GM19099 (cell line): ENCODE results near the gene BAG3.

Experiments
- POLR2A ChIP-seq: IDR thresholded peaks from 3 replicates; pipeline ENCODE4 v1.6.1; 2011; ENCODE audit warnings: low read depth; ENCODE audit not compliant: insufficient read length; ENCODE audit errors: extremely low read depth

The BAG3 gene

DNA sequence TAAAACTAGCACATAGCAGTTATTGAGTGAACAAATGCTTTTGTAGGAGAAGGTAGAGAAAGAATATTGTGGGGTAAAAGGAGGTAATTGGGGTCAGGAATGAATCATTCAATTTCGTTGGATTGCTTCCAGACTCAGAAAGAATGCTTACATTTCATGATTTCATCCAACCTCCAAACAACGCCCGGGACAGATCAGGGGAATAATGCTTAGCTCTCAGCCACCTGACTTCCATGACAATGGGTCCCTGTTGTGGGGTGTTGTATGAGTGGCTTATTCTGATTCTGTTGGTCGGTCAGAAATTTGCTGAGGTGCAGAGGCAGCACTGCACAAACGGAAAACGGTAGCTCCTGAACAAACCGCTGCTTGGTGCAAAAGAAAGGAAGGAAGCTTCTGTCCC, 50.7 kb downstream of the BAG3 start:
- no peak for TF ChIP-seq POLR2A

DNA sequence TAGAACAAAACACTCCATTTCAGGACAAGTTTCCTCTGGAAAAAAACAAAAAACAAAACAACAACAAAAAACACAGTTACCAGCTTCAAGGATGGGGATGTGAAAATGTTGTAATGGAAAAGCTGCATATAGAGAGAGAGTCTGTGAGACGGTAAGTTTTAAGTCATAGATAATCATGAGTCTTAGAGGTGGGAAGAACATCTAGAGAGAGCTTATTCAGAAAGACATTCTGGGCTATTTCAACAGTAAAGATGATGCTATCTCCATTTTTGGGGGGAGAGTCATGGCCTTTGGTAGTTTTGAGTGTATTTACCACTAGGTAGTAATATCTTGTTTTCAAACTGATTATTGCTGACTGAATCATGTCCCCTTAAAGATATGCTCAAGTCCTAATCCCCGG, 51.4 kb downstream of the BAG3 start:
- no peak for TF ChIP-seq POLR2A

DNA sequence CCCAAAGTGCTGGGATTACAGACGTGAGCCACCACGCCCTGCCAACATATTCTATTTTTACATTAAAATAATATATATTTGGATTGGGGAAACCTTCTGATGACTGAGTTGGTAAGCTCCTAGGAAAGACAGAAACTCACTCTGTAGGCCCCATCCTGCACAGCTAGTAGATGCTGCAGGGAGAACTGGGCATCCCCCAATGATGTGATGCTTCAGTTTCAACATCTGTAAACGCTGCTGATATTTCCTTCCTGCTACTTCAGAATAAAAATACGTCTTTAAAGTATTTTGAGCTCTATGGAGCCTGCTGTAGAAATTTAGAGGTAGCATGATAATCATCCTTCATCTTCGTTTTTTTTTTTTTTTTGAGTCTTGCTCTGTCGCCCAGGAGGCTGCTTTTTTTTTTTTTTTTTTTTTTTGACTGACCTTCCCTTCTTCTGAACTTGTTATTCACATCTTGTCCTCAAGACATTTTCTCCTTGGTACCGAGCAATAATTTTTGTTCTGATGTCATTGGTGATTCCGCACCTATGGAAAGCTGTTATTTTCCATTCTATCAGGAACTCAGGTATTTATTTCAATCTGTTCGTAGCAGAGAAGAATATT, 52.8 kb downstream of the BAG3 start:
- TF ChIP-seq POLR2A, result no peak

DNA sequence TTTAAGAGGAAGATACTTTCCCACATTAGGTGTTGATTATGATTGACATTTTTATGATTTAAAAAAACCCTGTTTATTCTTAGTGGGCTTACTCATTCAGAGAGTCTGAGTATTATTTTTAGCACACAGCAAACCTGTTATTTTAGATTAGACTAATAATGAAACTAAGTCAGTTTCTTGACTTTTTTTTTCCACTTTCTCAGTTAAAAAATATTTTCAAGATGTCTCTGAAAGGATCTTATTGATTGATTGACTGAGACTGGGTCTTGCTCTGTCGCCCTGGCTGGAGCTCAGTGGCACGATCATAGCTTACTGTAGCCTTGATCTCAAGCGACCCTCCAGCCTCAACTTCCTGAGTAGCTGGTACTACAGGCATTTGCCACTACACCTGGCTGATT, 54.3 kb downstream of the BAG3 start:
- no peak for TF ChIP-seq POLR2A

DNA sequence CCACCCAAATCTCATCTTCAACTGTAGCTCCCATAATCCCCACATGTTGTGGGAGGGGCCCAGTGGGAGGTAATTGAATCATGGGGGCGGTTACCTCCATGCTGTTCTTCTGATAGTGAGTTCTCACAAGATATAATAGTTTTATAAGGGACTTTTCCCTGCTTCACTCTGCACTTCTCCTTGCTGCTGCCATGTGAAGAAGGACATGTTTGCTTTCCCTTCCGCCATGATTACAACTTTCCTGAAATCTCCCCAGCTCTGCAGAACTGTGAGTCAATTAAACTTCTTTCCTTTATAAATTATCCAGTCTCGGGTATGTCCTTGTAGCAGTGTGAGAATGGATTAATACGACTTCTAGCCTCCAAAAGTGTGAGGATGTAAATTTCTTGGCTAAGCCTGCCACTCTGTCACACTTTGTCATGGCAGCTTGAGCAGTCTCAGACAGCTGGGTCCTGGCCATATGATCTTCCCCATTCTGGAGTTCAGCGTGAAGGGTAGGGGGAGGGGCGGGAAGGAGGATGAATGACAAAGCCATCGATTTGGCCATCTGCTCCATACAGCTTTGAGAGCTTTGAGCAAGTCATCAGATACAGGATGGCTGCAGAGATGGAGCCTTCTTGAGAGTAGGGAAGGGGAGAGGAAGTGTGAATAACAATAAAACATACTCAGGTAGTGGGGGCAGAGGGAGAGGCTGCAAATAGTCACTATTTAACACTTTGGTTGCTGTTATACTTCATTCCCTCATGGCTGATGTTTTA, 55.5 kb downstream of the BAG3 start:
- TF ChIP-seq POLR2A, result no peak

DNA sequence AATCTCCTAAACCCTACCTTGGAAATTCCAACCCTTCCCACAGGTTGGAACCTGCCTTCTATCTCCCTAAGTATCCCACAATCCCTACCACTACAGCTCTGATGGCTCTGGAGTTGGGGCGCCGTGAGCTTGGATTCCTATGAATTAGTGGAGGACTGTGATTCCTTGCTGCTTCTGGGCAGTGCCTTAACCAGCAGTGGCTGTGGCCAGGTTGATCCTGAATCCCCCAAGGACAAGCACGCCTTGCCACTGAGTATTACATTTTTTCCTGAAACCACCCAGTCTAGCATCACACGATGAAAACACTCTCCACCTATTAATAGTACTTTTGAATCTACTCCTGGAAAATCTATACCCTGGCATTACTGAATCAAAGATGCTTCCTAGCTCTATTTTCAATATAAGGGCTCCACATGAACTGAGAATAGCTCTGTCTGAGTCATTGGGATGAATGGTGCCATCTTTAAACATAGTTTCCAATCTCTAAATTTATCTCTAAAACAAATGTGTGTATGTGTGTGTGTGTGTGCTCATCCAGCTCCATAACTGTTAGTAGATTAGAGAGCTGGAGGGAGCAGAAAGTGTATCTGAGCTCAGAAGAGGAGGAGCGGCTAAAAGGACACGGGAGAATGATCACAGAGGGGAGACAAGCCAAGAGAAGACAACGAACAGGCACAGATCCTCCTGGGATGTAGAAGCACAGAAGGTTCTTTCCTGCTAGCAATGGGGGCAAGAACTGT, 62.7 kb downstream of the BAG3 start:
- TF ChIP-seq POLR2A, result no peak

DNA sequence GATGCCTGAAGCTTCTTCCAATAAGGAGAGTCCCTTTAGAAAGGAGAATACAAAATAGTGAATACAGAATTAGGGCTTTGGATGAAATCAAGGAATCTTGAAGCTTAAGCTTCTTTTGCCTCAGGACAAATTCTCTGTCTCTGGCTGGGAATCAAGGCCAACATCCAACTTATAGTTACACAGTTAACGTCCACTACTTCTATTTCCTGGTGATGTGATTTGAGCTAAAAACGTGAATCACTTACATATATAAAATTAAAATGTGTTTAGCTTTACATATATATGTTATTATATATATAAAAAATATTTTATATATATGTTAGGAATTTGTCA, 63.3 kb downstream of the BAG3 start:
- no peak for TF ChIP-seq POLR2A

DNA sequence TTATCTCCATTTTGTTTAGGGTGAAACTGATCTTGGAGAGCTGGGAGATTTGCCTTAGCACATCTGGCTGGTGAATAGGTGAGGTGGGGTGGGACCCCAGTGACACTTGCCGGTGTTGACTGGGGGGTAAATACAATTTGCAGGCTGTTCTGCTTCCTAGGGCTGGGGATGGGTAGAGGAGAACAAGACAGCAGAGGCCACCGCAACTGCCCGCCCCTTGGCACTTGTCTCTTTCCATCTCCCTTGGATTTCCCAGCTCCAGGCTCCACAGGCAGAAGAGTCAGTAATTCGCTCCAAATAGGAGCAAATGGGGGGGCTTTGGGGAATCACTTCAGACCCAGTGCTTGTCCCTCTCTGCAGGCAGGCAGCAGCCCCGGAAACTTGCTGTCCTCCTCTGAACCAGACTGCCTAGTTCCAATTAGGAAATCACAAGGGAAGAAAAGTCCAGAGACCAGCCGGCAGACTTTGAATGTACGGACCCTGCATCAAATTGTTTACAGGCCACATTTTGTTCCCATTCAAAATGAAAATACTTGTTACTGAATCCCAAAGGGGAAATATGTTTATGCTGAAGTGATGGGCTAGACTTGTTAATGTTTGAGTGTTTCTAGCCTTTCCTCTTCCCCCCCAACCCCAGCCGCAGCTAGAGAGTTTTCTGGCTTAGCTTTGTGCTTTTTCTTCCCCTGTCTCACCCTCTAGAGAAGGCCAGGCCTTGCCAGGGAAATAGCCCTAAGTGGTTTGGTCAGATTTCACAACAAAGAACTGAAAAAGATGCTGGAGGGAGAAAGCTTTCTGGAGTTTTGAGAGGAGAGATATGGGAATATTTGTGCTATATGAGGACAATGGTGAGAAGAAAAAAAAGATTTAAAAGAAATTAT, 64.7 kb downstream of the BAG3 start:
- TF ChIP-seq POLR2A, result no peak

DNA sequence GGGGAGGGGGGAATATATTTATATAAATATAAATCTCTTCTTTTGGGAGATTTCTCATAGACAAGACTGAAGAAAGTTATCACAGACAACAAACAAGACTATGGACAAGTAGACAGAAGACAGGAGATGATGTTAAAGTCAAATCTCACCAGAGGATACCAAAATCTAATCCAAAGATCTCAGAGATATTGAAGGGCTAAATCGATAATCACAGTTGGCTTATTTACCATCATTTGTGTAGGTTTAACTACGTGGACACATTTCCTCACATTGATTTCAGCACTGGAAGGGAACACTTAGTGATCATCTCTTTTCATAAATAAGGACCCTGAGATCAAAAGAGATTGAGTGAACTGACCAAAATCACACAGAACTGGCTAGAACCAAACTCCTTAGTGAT, 72.0 kb downstream of the BAG3 start:
- TF ChIP-seq POLR2A, result no peak

DNA sequence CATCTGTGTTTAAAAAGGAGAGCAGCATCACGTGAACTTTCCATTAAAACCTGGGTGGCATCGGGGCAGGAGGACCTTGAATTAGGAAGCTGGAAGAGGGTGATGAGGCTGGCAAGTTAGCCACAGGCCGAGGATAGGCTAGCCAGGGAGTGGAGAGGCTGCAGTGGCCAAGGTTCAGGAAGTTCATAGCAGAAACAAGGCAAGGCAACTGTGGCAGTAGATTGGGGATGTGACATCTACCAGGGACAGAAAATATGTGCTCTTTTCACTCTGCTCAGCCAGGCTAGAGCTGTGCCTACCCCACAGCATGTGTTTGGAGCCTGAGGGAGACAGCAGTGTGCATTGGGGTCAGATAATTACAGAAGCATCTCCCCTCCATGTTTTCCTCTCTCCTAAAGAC, 72.4 kb downstream of the BAG3 start:
- no peak for TF ChIP-seq POLR2A

DNA sequence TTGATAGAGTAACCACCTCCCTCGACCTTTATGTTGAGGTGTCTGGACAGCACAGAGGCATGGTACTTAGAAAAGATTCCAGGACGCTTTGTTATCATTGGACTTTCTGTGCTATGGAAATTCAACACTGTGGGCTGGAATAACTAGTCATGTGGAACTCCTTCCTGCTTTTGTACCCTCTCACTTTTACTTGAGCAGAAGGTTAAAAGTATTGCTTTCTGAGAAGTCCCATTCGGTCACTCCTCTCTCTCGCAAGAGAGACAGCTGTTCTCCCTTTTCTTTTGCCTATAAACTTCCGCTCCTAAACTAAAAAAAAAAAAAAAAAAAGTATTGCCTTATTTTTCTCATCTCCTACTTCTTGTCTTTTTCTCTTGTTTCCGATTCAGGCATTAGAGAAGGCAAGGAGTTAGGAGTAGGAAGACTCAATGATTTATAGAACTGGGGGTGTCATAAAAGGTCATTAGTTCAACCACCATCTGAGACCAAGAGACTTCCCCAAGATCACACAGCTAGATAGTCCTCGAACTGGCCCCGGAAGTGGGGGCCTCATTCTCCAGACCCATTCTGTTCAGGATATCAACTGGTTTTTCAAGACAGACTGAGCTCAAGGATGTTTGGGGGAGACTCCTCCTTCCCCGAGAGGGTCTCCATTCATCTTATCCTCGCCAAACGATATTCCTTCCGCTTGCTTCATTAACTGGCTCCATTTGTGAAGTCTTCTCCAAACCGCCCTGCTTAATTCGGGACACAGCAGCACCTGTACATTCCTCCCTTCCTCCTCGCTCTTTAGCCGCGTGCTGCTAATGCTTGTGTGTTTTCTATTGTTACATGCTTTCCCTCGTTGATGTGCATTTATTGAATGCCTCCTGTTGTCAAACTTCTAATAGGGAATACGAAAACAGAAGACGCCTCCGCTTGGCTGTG, 73.7 kb downstream of the BAG3 start:
- no peak for TF ChIP-seq POLR2A

DNA sequence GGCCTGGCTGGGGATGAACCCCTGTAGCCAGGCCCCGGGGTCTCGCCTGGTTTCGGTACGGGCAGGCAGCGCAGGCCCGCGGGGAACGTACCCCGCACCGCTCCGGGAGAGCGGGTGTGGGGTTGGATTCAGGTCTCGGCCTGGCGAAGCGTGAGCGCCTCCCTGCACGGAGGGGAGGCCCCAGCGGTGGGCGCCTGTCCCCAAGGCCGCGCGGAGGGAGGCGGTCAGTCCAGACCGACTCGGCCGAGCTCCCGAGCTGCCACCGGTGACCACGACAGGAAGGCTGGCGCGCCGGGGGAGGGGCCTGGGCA, 74.3 kb downstream of the BAG3 start:
- TF ChIP-seq POLR2A, result peak; percentile 57

DNA sequence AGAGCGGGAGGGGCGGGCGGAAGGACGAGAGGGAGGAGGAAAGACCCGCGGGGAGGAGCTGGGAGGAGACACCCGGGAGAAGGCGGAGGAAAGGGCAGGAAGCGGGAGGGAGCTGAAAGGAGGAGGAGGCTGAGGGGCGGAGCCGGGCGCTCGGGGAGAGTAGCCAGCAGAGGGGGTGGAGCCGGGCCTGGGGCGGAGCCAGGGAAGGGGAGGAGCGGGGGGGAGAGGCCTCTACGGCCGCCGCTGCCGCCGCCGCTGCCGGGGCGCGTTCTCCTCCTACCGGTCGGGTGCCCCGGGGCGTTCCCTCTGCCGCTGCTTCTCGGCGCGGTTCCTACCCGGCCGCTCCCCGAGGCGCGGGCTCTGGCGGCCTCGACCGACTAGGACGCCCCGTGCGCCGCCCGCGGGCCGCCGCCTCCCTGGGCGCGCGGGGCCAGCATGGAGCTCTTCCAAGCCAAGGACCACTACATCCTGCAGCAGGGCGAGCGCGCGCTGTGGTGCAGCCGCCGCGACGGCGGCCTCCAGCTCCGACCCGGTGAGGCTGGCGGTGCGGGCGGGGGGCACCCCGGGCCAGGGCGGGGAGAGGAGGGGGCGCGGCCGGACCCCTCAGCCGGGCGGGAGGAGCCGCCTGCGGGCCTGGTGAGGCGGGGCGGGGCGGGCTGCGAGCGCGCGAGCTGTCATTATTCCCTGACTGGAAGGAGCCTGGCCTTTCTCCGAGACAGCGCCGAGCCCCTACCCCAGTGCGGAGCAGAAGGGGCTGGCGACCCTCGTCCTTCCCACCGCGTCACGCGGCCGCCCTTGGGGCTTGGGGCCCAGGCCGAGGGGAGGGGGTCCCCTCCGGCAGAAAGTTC, 74.9 kb downstream of the BAG3 start, which contains the start of gene INPP5F:
TSS of gene INPP5F (plus strand) at position 223 of the 848 bp plus-strand sequence. CDS start at position 436, 213 bp downstream.
- TF ChIP-seq POLR2A, result no peak
